Measurements from ENCODE around the gene IGFBP2. TPM values are rescaled to one million over a fixed set of nuclear protein-coding genes. Genes with fewer than 3 reads are reported as not detected.

Gene IGFBP2
- total and polyA plus RNA-seq, 7 donors, result 8.2 to 33.2 (median 12.8) TPM

DNA sequence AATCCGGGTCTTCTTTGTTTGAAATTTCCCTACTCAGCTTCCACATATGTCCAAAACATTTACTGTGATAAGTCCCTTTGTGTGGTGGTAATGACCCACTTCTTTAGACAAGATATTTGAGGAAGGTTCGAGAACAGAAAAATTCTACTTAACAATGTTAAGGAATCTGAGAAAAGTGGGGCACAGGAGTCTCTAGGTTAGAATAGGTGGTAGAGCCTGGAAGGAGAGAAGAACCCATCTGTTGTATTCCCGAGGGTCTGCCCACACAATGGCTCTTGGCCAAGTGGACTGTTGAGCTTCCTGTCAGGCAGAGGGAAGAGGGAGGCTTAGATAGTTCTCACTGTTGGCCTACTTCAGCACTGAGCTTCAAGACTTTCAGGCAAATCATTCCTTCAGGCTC lies 4.3 kb downstream of the IGFBP2 start:
- DNase-seq (no peak), ATAC-seq (no peak)
- H3K27ac ChIP-seq, result no peak overlapping the region
- WGBS, 3 donors, result 61 to 72% (median 66%) methylated on average over 3 of the region's 3 CpGs
- H3K9me3 ChIP-seq, result no peaks in the 10 kb centered on the region
- H3K4me3 ChIP-seq, result no peak overlapping the region
- H3K27me3 ChIP-seq (ENCODE audit: insufficient read depth in 3 of 3, low read length in 2 of 3), result peaks cover 0 to 50% (median 15%) of the 10 kb centered on the region in 3 donors
- TF ChIP-seq, protein P1, sequence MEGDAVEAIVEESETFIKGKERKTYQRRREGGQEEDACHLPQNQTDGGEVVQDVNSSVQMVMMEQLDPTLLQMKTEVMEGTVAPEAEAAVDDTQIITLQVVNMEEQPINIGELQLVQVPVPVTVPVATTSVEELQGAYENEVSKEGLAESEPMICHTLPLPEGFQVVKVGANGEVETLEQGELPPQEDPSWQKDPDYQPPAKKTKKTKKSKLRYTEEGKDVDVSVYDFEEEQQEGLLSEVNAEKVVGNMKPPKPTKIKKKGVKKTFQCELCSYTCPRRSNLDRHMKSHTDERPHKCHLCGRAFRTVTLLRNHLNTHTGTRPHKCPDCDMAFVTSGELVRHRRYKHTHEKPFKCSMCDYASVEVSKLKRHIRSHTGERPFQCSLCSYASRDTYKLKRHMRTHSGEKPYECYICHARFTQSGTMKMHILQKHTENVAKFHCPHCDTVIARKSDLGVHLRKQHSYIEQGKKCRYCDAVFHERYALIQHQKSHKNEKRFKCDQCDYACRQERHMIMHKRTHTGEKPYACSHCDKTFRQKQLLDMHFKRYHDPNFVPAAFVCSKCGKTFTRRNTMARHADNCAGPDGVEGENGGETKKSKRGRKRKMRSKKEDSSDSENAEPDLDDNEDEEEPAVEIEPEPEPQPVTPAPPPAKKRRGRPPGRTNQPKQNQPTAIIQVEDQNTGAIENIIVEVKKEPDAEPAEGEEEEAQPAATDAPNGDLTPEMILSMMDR (IDR thresholded peaks at IDR 0.05), result no peak
- H3K4me1 ChIP-seq, result peaks cover 4% of the 10 kb centered on the region
- H3K36me3 ChIP-seq (ENCODE audit: insufficient read depth in 1 of 2, low read depth in 1 of 2), result no peaks in the 10 kb centered on the region
- intact Hi-C loops (cut with DNase I), result no loop called here

DNA sequence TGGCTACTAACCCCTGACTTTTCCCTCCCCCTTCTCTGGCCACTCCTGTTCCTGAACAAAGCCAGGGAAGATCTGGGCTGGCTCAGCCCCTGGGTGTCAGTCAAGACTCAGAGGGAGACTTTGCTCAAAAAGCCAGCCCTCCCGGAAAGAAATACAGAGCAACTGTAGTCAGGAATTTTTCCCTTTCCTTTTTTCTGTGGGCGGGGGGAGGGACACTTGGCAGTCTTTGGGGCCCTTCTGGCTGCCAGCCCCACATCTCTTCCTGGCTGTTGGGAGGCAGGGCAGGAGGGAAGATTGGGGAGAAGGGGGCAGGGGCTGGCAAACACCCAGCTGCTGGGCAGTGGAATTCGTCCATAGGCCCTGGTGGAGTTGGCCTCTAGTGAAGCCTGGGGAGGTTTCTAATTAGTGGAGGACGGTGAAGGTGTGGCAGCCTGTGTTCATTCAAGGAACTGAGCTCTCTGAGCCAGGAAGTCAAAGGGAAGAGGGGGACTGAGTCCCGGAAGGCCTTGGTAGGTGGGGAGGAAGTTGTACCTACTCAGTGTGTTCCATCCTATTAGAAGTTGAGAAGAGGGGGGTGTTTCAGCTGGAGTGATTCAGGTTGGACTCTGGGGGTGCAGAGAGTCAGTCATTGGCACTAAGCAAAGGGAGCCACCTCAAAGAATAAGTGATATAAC lies 10.9 kb downstream of the IGFBP2 start:
- H3K4me1 ChIP-seq, result no peaks in the 10 kb centered on the region
- H3K9me3 ChIP-seq, result no peaks in the 10 kb centered on the region
- no peaks in the 10 kb centered on the region for H3K36me3 ChIP-seq (ENCODE audit: insufficient read depth in 1 of 2, low read depth in 1 of 2)
- intact Hi-C loops (cut with DNase I), result no loop called here
- peaks cover 0 to 4% (median 1%) of the 10 kb centered on the region in 3 donors for H3K27me3 ChIP-seq (ENCODE audit: insufficient read depth in 3 of 3, low read length in 2 of 3)
- ATAC-seq (no peak), DNase-seq (no peak)
- WGBS, 3 donors, result 35 to 52% (median 45%) methylated on average over 5 of the region's 5 CpGs
- no peak overlapping the region for H3K4me3 ChIP-seq
- TF ChIP-seq, protein P1 (IDR thresholded peaks at IDR 0.05), result no peak
- no peak overlapping the region for H3K27ac ChIP-seq

DNA sequence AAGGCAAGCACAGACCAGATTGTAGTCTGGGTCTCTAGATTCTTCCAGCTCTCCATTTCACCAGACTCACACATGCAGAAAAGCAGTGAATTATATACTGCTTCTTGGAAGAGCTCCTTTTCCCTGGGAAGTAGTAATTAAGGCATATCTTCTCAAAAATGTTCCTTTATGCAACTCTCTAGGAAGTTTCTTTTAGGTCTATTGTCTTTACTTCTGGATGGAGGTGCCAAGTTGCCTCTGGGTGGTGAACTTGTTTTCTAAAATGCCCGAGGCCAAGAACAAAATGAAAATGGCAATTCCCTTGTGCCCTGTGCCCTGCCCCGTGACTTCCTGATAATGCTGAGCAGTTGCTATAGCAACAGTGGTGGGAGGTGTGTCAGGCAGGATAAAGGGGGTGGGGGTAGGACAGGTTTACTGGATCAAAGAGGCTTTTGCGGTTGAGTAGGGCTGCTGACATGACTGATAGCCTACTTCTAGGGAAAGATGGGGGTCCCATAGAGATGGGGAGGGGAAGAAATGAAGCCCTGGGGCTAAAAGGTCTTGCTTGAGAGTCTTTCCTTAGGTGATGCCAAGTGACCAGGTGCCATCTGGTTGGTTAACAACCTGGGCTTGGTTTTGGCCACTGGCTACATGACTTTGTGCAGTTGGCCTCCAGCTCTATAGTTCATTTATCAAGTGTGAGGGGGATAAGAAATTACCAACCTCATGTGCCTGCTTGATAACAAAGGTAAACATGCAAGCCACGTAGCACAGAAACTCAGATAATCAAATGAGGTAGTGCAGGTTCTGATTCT lies 11.8 kb downstream of the IGFBP2 start:
- no peaks in the 10 kb centered on the region for H3K4me1 ChIP-seq
- intact Hi-C loops (cut with DNase I), result no loop called here
- 64 to 73% (median 65%) methylated on average over 4 of the region's 4 CpGs for WGBS, 3 donors
- DNase-seq (no peak), ATAC-seq (no peak)
- peaks cover 0 to 2% (median 0%) of the 10 kb centered on the region in 3 donors for H3K27me3 ChIP-seq (ENCODE audit: insufficient read depth in 3 of 3, low read length in 2 of 3)
- TF ChIP-seq, protein P1 (IDR thresholded peaks at IDR 0.05), result no peak
- H3K4me3 ChIP-seq, result no peak overlapping the region
- H3K36me3 ChIP-seq (ENCODE audit: insufficient read depth in 1 of 2, low read depth in 1 of 2), result no peaks in the 10 kb centered on the region
- H3K27ac ChIP-seq, result no peak overlapping the region
- no peaks in the 10 kb centered on the region for H3K9me3 ChIP-seq

DNA sequence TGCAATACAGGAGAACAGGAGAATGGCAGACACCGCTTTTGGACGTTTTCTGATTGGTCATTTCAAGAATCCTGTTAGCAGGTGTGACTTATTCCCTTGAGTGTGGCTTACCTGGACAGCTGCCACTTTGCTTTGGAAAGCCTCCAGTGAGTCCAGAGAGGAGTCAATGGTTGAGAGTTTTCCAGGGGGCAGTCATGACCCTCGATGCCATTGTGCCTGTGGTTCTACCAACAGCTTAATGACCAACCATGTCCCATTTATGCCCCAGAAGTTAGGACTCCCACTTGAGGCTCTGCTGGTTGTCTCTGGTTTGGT lies 12.4 kb downstream of the IGFBP2 start:
- H3K27ac ChIP-seq, result no peak overlapping the region
- TF ChIP-seq, protein P1 (IDR thresholded peaks at IDR 0.05), result no peak

More for the DNA sequence above, 12.4 kb downstream of the IGFBP2 start:
- intact Hi-C loops (cut with DNase I), result no loop called here
- H3K4me3 ChIP-seq, result no peak overlapping the region
- H3K4me1 ChIP-seq, result no peaks in the 10 kb centered on the region
- H3K27me3 ChIP-seq (ENCODE audit: insufficient read depth in 3 of 3, low read length in 2 of 3), result peaks cover 0 to 2% (median 0%) of the 10 kb centered on the region in 3 donors
- ATAC-seq (no peak), DNase-seq (no peak)
- H3K9me3 ChIP-seq, result no peaks in the 10 kb centered on the region
- WGBS, 3 donors, result 45 to 50% (median 49%) methylated on average over 3 of the region's 3 CpGs
- H3K36me3 ChIP-seq (ENCODE audit: insufficient read depth in 1 of 2, low read depth in 1 of 2), result no peaks in the 10 kb centered on the region

Measured in psoas muscle (tissue), 8 donors.